HG03558 (cell line): Measurements from ENCODE around the gene GINS2.

Experiments
- ATAC-seq: cut with Tn5 transposase; IDR thresholded peaks from one replicate; pipeline ENCODE4 v1.9.1; 2021; ENCODE audit warnings: moderate number of reproducible peaks; ENCODE audit not compliant: unreplicated experiment; ENCODE audit errors: extremely low read depth

Gene GINS2

GRCh38 chr16:85716680-85717038 lies 27.9 kb upstream of the GINS2 start:
- ATAC-seq = no peak

- ATAC-seq = no peak
Observed at GRCh38 chr16:85716022-85716679, 27.4 kb upstream of the GINS2 start.

GRCh38 chr16:85715169-85716021 lies 26.6 kb upstream of the GINS2 start:
- no peak for ATAC-seq

- ATAC-seq = no peak
Observed at GRCh38 chr16:85712801-85713200, 24.0 kb upstream of the GINS2 start.

- ATAC-seq = no peak
Observed at GRCh38 chr16:85711982-85712587, 23.3 kb upstream of the GINS2 start.

GRCh38 chr16:85710732-85711131 lies 22.0 kb upstream of the GINS2 start:
- ATAC-seq = no peak

GRCh38 chr16:85709766-85710585 lies 21.2 kb upstream of the GINS2 start:
- no peak for ATAC-seq

- ATAC-seq = no peak
Observed at GRCh38 chr16:85708338-85708737, 19.6 kb upstream of the GINS2 start.

- ATAC-seq = no peak
Observed at GRCh38 chr16:85707528-85708095, 18.9 kb upstream of the GINS2 start.

- ATAC-seq = no peak
Observed at GRCh38 chr16:85706449-85707034, 17.8 kb upstream of the GINS2 start.

GRCh38 chr16:85704900-85705846 lies 16.4 kb upstream of the GINS2 start:
- no peak for ATAC-seq

- no peak for ATAC-seq
Observed at GRCh38 chr16:85704011-85704410, 15.3 kb upstream of the GINS2 start.

GRCh38 chr16:85699628-85700027 lies 10.9 kb upstream of the GINS2 start:
- ATAC-seq = no peak

- no peak for ATAC-seq
Observed at GRCh38 chr16:85698935-85699558, 10.3 kb upstream of the GINS2 start.

- no peak for ATAC-seq
Observed at GRCh38 chr16:85698459-85698891, 9.7 kb upstream of the GINS2 start.

GRCh38 chr16:85697431-85697830 lies 8.7 kb upstream of the GINS2 start:
- ATAC-seq = no peak

GRCh38 chr16:85696781-85697180 lies 8.0 kb upstream of the GINS2 start:
- ATAC-seq = no peak
